H54 (cell line): ENCODE data around the gene TOR2A.

Experiments
- DNase-seq: peaks from one replicate; pipeline ENCODE4 v3.0.0; 2011; ENCODE audit warnings: low spot score, mixed read lengths; ENCODE audit not compliant: insufficient read length
- FAIRE-seq: peaks from 3 replicates; lab custom pipeline; 2011; peaks lifted over from hg19 to GRCh38; lab: Jason Lieb, UNC
- POLR2A ChIP-seq: IDR thresholded peaks from 2 replicates; pipeline ENCODE4 v1.6.1; 2011; ENCODE audit warnings: low read depth, mild to moderate bottlenecking, low read length

Gene TOR2A

DNA sequence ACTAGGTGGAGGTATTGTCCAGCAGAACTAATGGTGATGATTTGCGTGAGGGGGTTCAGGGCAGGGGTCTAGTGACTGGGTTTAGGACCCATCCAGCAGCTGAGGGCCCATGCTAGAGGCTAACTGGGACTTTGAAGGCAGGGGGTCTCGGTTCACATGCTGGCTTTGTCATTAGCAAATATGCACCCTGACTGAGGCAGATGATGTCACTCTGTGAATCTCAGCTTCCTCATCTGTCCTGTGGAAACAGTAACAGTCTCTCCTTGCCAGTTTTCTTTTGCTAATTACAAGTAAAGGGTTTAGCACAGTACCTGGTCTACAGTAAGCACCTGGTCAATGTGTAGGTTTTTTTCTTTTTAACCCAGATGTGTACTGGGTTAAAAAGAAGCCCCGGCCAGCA is 38.2 kb upstream of the TOR2A start:
- DNase-seq (no peak), FAIRE-seq (no peak)
- no peak for TF ChIP-seq POLR2A

DNA sequence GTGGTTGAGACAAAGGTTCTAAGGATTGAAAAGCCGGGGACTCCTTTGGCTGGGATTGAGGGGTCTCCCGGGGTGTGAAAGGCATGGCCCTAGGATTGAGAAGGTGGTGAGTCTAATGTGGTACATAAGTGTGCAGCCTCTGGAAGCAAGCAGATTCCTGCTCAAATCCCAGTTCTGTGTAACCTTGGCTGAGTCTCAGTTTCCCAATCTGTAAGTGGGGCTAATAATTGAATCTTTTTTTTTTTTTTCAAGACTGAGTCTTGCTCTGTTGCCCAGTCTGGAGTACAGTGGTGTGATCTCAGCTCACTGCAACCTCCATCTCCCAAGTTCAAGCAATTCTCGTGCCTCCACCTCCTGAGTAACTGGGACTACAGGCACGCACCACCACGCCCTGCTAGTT is 37.5 kb upstream of the TOR2A start:
- TF ChIP-seq POLR2A = no peak
- DNase-seq = no peak
- FAIRE-seq = no peak

DNA sequence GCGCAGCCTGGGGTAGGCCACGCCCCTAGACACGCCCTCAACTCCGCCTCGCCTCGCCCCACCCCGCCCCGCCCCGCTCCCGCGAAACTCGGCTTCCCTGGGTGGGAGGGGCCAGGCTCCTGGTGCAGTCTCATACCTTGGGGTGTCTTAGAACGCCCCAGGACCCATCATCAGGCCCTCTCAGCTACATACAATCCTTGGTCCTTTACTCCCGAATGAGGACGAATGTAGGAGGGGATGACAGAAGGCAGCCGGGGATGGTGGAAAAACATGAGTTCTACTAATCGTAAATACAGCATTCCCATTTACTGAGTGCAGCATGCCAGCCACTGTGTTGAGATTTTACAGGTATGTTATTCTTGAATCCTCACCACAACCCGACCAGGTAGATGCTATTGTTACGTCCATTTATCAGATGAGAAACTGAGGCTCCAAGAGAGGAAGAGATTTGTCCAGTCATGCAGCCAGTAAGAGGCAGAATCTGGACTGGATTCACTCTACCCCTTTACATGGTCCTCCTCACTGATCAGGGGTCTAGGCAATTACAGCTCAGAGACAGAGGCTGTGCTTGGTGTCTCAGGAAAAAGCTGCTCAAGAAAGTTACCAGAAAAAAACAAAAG is 36.6 kb upstream of the TOR2A start:
- FAIRE-seq = no peak
- DNase-seq = no peak
- TF ChIP-seq POLR2A = no peak

DNA sequence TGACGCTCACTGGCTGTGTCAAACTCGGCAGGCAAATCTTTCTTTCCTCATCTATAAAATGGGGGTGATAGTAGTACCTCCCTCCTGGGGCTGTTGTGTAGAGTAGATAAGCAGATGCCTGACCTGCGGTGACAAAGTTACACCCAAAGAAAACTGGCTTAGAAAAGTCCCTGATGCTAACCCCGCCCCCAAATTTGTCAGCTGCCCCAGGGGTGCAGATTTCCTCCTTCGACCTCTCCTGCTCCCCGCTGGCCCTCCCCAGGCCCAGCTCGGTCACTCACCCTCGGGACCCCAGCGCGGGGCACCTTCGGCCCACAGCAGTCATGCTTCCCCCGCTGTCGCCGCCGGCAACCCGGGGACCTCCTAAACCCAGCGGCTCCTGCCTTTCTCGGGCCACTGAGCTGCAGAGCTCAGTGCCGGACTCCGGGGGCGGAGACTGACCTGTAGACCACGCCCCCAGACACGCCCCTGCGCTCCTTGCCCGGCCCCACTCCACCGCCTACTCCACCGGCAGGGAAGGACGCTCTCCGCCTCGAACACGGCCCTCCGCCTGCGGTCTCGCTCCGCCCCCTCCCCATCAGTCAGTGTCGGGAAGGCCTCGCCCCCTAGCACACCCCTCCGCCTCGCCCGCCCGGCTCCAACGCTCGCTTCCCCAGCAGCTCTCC is 35.9 kb upstream of the TOR2A start:
- FAIRE-seq = peak; percentile 93
- peak; percentile 45; the same call in 1 of the 2 replicates for TF ChIP-seq POLR2A
- peak; percentile 99 for DNase-seq

DNA sequence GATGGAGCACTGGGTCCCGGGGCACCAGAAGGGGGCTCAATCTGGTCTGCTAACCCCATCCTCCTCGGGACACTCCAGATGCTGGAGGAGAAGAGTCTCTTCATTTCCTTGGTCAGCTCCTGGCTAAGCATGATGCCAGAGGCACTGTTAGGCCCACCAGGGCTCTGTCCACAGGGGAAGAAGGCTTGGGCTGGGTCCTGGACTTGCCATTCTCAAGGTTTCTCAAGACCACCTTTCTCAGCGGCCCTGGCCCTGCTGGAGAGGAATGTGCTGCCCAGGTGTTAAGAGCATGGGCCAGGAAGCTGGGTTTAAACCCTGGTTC is 35.5 kb upstream of the TOR2A start:
- FAIRE-seq (no peak), DNase-seq (no peak)
- TF ChIP-seq POLR2A = no peak

DNA sequence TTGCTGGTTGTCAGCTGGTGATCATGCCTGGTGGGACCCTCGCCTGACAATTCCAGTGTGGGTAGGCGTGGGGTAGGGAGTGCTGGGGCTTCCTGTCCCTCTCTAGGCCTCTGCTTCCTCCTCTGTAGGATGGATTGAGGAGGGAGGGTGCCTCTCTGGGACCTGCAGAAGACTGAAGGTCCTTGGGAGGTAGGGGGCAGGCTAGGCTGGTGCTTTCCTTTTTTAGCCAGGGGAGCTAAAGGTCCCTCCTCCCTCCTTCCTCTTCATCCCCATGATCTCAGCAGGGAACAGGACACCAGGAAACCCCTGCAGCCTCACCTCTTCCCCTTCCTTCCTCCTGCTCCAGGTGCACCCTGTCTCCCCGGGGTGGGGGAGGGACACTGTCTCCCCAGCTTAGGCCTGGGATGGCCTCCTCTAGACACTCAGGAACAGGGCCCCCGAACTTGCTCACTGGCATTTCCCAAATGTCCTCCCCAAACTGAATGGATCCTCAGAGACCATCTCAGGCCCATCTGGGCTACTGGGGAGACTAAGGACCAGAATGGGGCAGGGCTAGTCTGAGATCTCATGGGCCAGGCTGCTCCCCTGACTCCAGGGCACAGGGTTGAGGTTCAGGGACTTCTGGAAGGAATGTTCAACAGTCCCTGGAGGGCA is 35.0 kb upstream of the TOR2A start:
- TF ChIP-seq POLR2A = no peak
- no peak for FAIRE-seq
- no peak for DNase-seq

DNA sequence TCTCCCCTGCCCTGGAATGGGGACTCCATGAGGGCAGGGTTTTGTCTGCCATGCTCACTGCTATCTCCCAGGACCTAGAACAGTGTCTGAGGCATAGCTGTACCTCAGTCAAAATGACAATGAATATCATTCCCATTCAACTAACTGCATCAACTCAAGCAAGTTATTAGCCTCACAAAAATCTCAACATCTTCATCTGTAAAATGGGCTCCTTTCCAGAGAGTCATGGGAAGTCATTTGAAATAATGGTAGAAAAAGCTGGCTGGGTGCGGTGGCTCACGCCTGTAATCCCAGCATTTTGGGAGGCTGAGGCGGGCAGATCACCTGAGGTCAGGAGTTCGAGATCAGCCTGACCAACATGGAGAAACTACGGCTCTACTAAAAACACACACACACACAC is 34.0 kb upstream of the TOR2A start:
- DNase-seq (no peak), FAIRE-seq (no peak)
- no peak for TF ChIP-seq POLR2A

GRCh38 chr9:127768698-127769097 is 33.6 kb upstream of the TOR2A start:
- FAIRE-seq (no peak), DNase-seq (no peak)
- no peak for TF ChIP-seq POLR2A

- DNase-seq (no peak), FAIRE-seq (no peak)
- TF ChIP-seq POLR2A = no peak
These were observed 32.8 kb upstream of the TOR2A start for GRCh38 chr9:127767909-127768331.

DNA sequence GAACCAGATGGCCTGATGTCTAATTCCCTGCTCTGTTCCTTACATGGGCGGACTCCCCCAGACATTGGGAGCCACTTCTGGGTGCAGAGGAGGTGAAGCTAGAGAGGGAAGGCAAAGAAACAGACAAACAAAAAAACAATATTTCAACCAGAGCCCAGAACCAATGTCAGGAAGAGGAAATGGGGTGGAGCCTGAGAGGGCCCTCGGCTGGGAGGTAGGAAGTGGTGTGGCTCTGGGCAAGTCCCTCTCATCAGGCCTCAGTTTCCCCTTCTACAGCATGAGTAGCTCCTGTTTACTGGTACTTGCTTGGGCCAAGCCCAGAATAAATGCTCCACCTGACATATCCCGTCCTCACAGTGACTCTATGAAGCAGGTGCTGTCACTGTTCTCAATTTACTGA is 32.3 kb upstream of the TOR2A start:
- no peak for TF ChIP-seq POLR2A
- DNase-seq = no peak
- FAIRE-seq = no peak

DNA sequence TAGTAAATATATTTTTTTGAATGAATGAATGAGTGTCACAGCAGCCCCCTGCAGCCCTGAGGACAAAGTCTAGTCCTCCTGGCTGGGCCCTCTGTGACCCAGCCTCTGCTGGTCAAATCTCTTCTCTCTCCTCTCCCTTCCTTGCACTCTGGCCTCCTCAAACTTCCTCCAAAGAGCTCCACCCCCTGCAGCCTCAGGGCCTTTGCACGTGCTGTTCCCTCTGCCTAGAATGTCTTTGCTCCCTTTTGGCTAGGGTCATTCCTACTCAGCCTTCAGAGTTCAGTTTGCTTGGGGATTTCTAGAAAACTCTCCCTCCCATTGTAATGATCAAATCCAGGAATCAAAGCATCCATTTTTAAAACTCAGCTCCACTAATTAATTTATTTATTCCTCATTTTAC is 30.3 kb upstream of the TOR2A start:
- no peak for TF ChIP-seq POLR2A
- DNase-seq (no peak), FAIRE-seq (no peak)

DNA sequence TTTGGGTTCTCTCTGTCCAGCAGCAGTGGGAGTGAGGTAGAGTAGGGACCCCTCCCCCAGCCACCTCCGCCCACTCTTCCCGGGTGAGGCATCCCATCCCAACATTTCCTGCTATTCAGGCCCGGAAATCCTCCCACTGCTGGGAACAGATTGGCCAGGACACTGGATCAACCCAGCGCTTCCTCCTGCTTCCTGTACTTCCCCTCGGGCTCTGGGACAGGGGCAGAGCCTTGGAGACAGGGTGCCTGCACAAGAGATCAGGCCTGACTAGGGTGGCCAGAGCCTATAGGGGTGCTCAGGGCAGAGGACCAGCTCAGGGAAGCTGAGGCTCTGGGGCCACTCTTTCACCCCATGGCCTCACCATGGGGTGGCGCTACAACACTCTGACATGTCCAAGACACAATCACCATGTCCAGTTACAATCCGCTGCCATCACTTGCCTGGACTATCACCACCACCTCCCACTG is 28.9 kb upstream of the TOR2A start:
- no peak for TF ChIP-seq POLR2A
- no peak for FAIRE-seq
- DNase-seq = no peak

- DNase-seq (no peak), FAIRE-seq (no peak)
- TF ChIP-seq POLR2A = no peak
These were observed 27.1 kb upstream of the TOR2A start for GRCh38 chr9:127762111-127762676.

GRCh38 chr9:127761491-127761956 is 26.4 kb upstream of the TOR2A start:
- DNase-seq = no peak
- TF ChIP-seq POLR2A = no peak
- FAIRE-seq = no peak
